ENCODE measurements around the gene BCOR. TPM values are rescaled to one million over a fixed set of nuclear protein-coding genes. Genes with fewer than 3 reads are reported as not detected.

Gene BCOR
- total RNA-seq, 1 donor from 2014 or later, result 19.8 TPM

GRCh38 chrX:40142417-40142816 lies 44.7 kb upstream of the BCOR start:
- Histone ChIP-seq H3K27me3 (ENCODE audit: control insufficient read depth in 3 of 3, insufficient read depth in 3 of 3, low read length in 3 of 3) (peaks cover 0 to 18% (median 0%) of the 10 kb centered on the region in 3 donors), H3K9me3 (ENCODE audit: control insufficient read depth in 3 of 3, low read length in 3 of 3) (no peaks in the 10 kb centered on the region), H3K9ac (ENCODE audit: low read depth in 1 of 3, low read length in 3 of 3) (no peak overlapping the region), H3K36me3 (ENCODE audit: control insufficient read depth in 3 of 3, insufficient read depth in 3 of 3, low read length in 3 of 3) (no peaks in the 10 kb centered on the region), H3K4me3 (ENCODE audit: low read length in 3 of 3) (no peak overlapping the region), H3K4me1 (ENCODE audit: control insufficient read depth in 3 of 3, insufficient read depth in 3 of 3, low read length in 3 of 3) (peaks cover 9 to 21% (median 16%) of the 10 kb centered on the region in 3 donors), H3K27ac (ENCODE audit: low read depth, low read length) (no peak overlapping the region)

GRCh38 chrX:40140706-40141499 lies 43.1 kb upstream of the BCOR start:
- H3K36me3 ChIP-seq (ENCODE audit: control insufficient read depth in 3 of 3, insufficient read depth in 3 of 3, low read length in 3 of 3), result no peaks in the 10 kb centered on the region
- H3K4me1 ChIP-seq (ENCODE audit: control insufficient read depth in 3 of 3, insufficient read depth in 3 of 3, low read length in 3 of 3), result peaks cover 9 to 20% (median 16%) of the 10 kb centered on the region in 3 donors
- H3K4me3 ChIP-seq (ENCODE audit: low read length in 3 of 3), result no peak overlapping the region
- peaks cover 0 to 10% (median 0%) of the 10 kb centered on the region in 3 donors for H3K27me3 ChIP-seq (ENCODE audit: control insufficient read depth in 3 of 3, insufficient read depth in 3 of 3, low read length in 3 of 3)
- H3K9ac ChIP-seq (ENCODE audit: low read depth in 1 of 3, low read length in 3 of 3), result no peak overlapping the region
- H3K9me3 ChIP-seq (ENCODE audit: control insufficient read depth in 3 of 3, low read length in 3 of 3), result no peaks in the 10 kb centered on the region
- no peak overlapping the region for H3K27ac ChIP-seq (ENCODE audit: low read depth, low read length)

GRCh38 chrX:40132751-40133150 lies 35.0 kb upstream of the BCOR start:
- Histone ChIP-seq H3K27ac (ENCODE audit: low read depth, low read length) (peak overlapping the region; percentile 71), H3K36me3 (ENCODE audit: control insufficient read depth in 3 of 3, insufficient read depth in 3 of 3, low read length in 3 of 3) (no peaks in the 10 kb centered on the region), H3K9me3 (ENCODE audit: control insufficient read depth in 3 of 3, low read length in 3 of 3) (no peaks in the 10 kb centered on the region), H3K4me1 (ENCODE audit: control insufficient read depth in 3 of 3, insufficient read depth in 3 of 3, low read length in 3 of 3) (peaks cover 4 to 27% (median 11%) of the 10 kb centered on the region in 3 donors), H3K27me3 (ENCODE audit: control insufficient read depth in 3 of 3, insufficient read depth in 3 of 3, low read length in 3 of 3) (no peaks in the 10 kb centered on the region), H3K4me3 (ENCODE audit: low read length in 3 of 3) (no peak overlapping the region), H3K9ac (ENCODE audit: low read depth in 1 of 3, low read length in 3 of 3) (peak overlapping the region in 1 of 3 donors; percentile 16)

GRCh38 chrX:40131654-40132337 lies 34.0 kb upstream of the BCOR start:
- no peak overlapping the region for H3K4me3 ChIP-seq (ENCODE audit: low read length in 3 of 3)
- peak overlapping the region in 1 of 3 donors; percentile 8 for H3K9ac ChIP-seq (ENCODE audit: low read depth in 1 of 3, low read length in 3 of 3)
- H3K27me3 ChIP-seq (ENCODE audit: control insufficient read depth in 3 of 3, insufficient read depth in 3 of 3, low read length in 3 of 3), result no peaks in the 10 kb centered on the region
- no peaks in the 10 kb centered on the region for H3K9me3 ChIP-seq (ENCODE audit: control insufficient read depth in 3 of 3, low read length in 3 of 3)
- H3K27ac ChIP-seq (ENCODE audit: low read depth, low read length), result peak overlapping the region; percentile 71
- no peaks in the 10 kb centered on the region for H3K36me3 ChIP-seq (ENCODE audit: control insufficient read depth in 3 of 3, insufficient read depth in 3 of 3, low read length in 3 of 3)
- H3K4me1 ChIP-seq (ENCODE audit: control insufficient read depth in 3 of 3, insufficient read depth in 3 of 3, low read length in 3 of 3), result peaks cover 4 to 27% (median 11%) of the 10 kb centered on the region in 3 donors

- Histone ChIP-seq H3K9me3 (ENCODE audit: control insufficient read depth in 3 of 3, low read length in 3 of 3) (no peaks in the 10 kb centered on the region), H3K36me3 (ENCODE audit: control insufficient read depth in 3 of 3, insufficient read depth in 3 of 3, low read length in 3 of 3) (no peaks in the 10 kb centered on the region), H3K27ac (ENCODE audit: low read depth, low read length) (no peak overlapping the region)
Measured at GRCh38 chrX:40130207-40130606, 32.4 kb upstream of the BCOR start.

GRCh38 chrX:40127052-40127451 lies 29.3 kb upstream of the BCOR start:
- no peak overlapping the region for H3K9ac ChIP-seq (ENCODE audit: low read depth in 1 of 3, low read length in 3 of 3)
- no peaks in the 10 kb centered on the region for H3K9me3 ChIP-seq (ENCODE audit: control insufficient read depth in 3 of 3, low read length in 3 of 3)
- no peak overlapping the region for H3K27ac ChIP-seq (ENCODE audit: low read depth, low read length)
- H3K4me1 ChIP-seq (ENCODE audit: control insufficient read depth in 3 of 3, insufficient read depth in 3 of 3, low read length in 3 of 3), result peaks cover 0 to 22% (median 8%) of the 10 kb centered on the region in 3 donors
- H3K4me3 ChIP-seq (ENCODE audit: low read length in 3 of 3), result no peak overlapping the region
- H3K36me3 ChIP-seq (ENCODE audit: control insufficient read depth in 3 of 3, insufficient read depth in 3 of 3, low read length in 3 of 3), result no peaks in the 10 kb centered on the region
- H3K27me3 ChIP-seq (ENCODE audit: control insufficient read depth in 3 of 3, insufficient read depth in 3 of 3, low read length in 3 of 3), result no peaks in the 10 kb centered on the region

More at GRCh38 chrX:40130207-40130606, 32.4 kb upstream of the BCOR start:
- Histone ChIP-seq H3K4me3 (ENCODE audit: low read length in 3 of 3) (no peak overlapping the region), H3K4me1 (ENCODE audit: control insufficient read depth in 3 of 3, insufficient read depth in 3 of 3, low read length in 3 of 3) (peaks cover 4 to 27% (median 11%) of the 10 kb centered on the region in 3 donors), H3K27me3 (ENCODE audit: control insufficient read depth in 3 of 3, insufficient read depth in 3 of 3, low read length in 3 of 3) (no peaks in the 10 kb centered on the region), H3K9ac (ENCODE audit: low read depth in 1 of 3, low read length in 3 of 3) (no peak overlapping the region)

GRCh38 chrX:40122487-40122886 lies 24.7 kb upstream of the BCOR start:
- Histone ChIP-seq H3K9ac (ENCODE audit: low read depth in 1 of 3, low read length in 3 of 3) (no peak overlapping the region), H3K27me3 (ENCODE audit: control insufficient read depth in 3 of 3, insufficient read depth in 3 of 3, low read length in 3 of 3) (peaks cover 0 to 3% (median 0%) of the 10 kb centered on the region in 3 donors), H3K36me3 (ENCODE audit: control insufficient read depth in 3 of 3, insufficient read depth in 3 of 3, low read length in 3 of 3) (no peaks in the 10 kb centered on the region), H3K4me1 (ENCODE audit: control insufficient read depth in 3 of 3, insufficient read depth in 3 of 3, low read length in 3 of 3) (no peaks in the 10 kb centered on the region), H3K4me3 (ENCODE audit: low read length in 3 of 3) (no peak overlapping the region), H3K9me3 (ENCODE audit: control insufficient read depth in 3 of 3, low read length in 3 of 3) (no peaks in the 10 kb centered on the region), H3K27ac (ENCODE audit: low read depth, low read length) (no peak overlapping the region)

GRCh38 chrX:40121618-40122017 lies 23.9 kb upstream of the BCOR start:
- Histone ChIP-seq H3K36me3 (ENCODE audit: control insufficient read depth in 3 of 3, insufficient read depth in 3 of 3, low read length in 3 of 3) (no peaks in the 10 kb centered on the region), H3K4me3 (ENCODE audit: low read length in 3 of 3) (no peak overlapping the region), H3K9ac (ENCODE audit: low read depth in 1 of 3, low read length in 3 of 3) (no peak overlapping the region), H3K27me3 (ENCODE audit: control insufficient read depth in 3 of 3, insufficient read depth in 3 of 3, low read length in 3 of 3) (peaks cover 0 to 3% (median 0%) of the 10 kb centered on the region in 3 donors), H3K4me1 (ENCODE audit: control insufficient read depth in 3 of 3, insufficient read depth in 3 of 3, low read length in 3 of 3) (no peaks in the 10 kb centered on the region), H3K9me3 (ENCODE audit: control insufficient read depth in 3 of 3, low read length in 3 of 3) (no peaks in the 10 kb centered on the region), H3K27ac (ENCODE audit: low read depth, low read length) (no peak overlapping the region)

- Histone ChIP-seq H3K9me3 (ENCODE audit: control insufficient read depth in 3 of 3, low read length in 3 of 3) (no peaks in the 10 kb centered on the region), H3K27me3 (ENCODE audit: control insufficient read depth in 3 of 3, insufficient read depth in 3 of 3, low read length in 3 of 3) (peaks cover 0 to 3% (median 0%) of the 10 kb centered on the region in 3 donors), H3K9ac (ENCODE audit: low read depth in 1 of 3, low read length in 3 of 3) (no peak overlapping the region), H3K4me1 (ENCODE audit: control insufficient read depth in 3 of 3, insufficient read depth in 3 of 3, low read length in 3 of 3) (no peaks in the 10 kb centered on the region), H3K4me3 (ENCODE audit: low read length in 3 of 3) (no peak overlapping the region), H3K36me3 (ENCODE audit: control insufficient read depth in 3 of 3, insufficient read depth in 3 of 3, low read length in 3 of 3) (no peaks in the 10 kb centered on the region), H3K27ac (ENCODE audit: low read depth, low read length) (no peak overlapping the region)
Measured at GRCh38 chrX:40120838-40121580, 23.3 kb upstream of the BCOR start.
